ENCODE measurements around the gene ARFGEF2.

DNA sequence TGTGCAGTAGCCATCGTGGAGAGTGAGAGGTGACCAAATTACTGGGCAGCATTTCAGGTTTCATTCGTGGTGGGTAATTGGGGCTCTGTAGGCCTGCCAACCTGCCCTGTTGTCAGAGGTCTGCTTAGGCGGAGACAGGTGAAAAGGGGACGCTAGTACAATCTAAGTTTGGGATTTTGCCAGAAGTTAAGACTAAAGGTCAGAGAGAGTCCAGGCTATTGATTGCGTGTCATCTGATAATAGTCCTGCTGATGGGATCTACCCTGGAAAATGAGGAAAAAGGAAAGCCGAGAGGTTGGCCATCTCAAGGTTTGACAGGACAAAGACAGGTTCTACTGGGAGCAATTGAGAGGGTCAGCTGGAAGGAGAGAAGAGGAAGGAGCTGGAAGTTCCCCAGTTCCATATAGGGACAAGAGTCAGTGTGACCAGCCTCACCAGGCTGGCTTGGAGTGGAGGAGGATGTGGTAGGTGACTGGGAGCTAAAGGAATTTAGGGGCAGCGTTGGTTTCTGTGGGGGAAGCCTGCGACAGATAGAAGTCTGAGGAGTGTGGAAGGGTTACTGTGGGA, 10.9 kb downstream of the ARFGEF2 start:
- TF ChIP-seq, protein P1, sequence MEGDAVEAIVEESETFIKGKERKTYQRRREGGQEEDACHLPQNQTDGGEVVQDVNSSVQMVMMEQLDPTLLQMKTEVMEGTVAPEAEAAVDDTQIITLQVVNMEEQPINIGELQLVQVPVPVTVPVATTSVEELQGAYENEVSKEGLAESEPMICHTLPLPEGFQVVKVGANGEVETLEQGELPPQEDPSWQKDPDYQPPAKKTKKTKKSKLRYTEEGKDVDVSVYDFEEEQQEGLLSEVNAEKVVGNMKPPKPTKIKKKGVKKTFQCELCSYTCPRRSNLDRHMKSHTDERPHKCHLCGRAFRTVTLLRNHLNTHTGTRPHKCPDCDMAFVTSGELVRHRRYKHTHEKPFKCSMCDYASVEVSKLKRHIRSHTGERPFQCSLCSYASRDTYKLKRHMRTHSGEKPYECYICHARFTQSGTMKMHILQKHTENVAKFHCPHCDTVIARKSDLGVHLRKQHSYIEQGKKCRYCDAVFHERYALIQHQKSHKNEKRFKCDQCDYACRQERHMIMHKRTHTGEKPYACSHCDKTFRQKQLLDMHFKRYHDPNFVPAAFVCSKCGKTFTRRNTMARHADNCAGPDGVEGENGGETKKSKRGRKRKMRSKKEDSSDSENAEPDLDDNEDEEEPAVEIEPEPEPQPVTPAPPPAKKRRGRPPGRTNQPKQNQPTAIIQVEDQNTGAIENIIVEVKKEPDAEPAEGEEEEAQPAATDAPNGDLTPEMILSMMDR (IDR thresholded peaks at IDR 0.05; ENCODE audit: poor library complexity, severe bottlenecking): no peak
- no peak for TF ChIP-seq EZH2 (IDR thresholded peaks at IDR 0.05; ENCODE audit: borderline replicate concordance, insufficient read depth, low read length, poor library complexity, severe bottlenecking)
- no peak for TF ChIP-seq POLR2AphosphoS5 (IDR thresholded peaks at IDR 0.05)
- TF ChIP-seq TAF1 (IDR thresholded peaks at IDR 0.05; ENCODE audit: low read depth): no peak
